RWPE1 (cell line): ENCODE measurements around the gene DPM1.

Experiments
- CTCF ChIA-PET: fragments of 350-600 bp; sonication (Branson Sonifier 250); formaldehyde crosslinking; extraction: SDS; loops from one replicate; lab custom pipeline; 2021; lab: Yijun Ruan, JAX
- POLR2A ChIA-PET: fragments of 400-600 bp; formaldehyde crosslinking; extraction: SDS; loops from one replicate; lab custom pipeline; 2020; ENCODE audit warnings: antibody characterized with exemption; ENCODE audit not compliant: low non-redundant PET; lab: Yijun Ruan, JAX
- DNase-seq: peaks from one replicate; pipeline ENCODE4 v3.0.0; 2012; ENCODE audit warnings: low spot score
- H3K27ac ChIP-seq: fragments of 450-650 bp; 2 replicates; pipeline ENCODE4 v1.5.1; 2017
- TF ChIP-seq, protein P1 (sequence below): fragments of 450-650 bp; conservative IDR thresholded peaks from 2 replicates; pipeline ENCODE4 v1.5.1; 2017; ENCODE audit warnings: low read depth, mild to moderate bottlenecking

Gene DPM1

DNA sequence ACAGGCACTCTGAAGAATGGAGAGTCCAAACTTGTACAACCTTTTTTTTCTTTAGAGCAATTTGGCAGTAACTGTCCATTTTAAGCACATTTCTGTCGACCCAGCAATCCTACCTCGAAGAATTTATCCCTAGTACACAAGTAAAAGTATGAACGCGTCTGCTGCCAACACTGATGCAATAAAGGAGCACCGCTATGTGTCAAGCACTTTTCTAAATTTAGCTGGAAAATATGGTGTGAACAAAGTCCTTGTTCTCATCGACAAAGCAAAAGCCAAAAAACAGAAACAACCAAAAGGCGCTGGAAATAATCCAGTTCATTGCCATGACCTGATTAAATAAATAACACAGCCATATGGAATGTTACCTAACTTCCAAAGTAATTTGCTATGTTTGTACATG is 1.1 kb downstream of the DPM1 start:
- no peak overlapping the region for H3K27ac ChIP-seq
- POLR2A ChIA-PET, result no interaction called here

GRCh38 chr20:50953821-50954220 is 4.5 kb downstream of the DPM1 start:
- ChIA-PET CTCF (no interaction called here), POLR2A (no interaction called here)
- H3K27ac ChIP-seq, result no peak overlapping the region
- DNase-seq, result no peak
- TF ChIP-seq, protein P1, sequence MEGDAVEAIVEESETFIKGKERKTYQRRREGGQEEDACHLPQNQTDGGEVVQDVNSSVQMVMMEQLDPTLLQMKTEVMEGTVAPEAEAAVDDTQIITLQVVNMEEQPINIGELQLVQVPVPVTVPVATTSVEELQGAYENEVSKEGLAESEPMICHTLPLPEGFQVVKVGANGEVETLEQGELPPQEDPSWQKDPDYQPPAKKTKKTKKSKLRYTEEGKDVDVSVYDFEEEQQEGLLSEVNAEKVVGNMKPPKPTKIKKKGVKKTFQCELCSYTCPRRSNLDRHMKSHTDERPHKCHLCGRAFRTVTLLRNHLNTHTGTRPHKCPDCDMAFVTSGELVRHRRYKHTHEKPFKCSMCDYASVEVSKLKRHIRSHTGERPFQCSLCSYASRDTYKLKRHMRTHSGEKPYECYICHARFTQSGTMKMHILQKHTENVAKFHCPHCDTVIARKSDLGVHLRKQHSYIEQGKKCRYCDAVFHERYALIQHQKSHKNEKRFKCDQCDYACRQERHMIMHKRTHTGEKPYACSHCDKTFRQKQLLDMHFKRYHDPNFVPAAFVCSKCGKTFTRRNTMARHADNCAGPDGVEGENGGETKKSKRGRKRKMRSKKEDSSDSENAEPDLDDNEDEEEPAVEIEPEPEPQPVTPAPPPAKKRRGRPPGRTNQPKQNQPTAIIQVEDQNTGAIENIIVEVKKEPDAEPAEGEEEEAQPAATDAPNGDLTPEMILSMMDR, result no peak

More for the DNA sequence above, 1.1 kb downstream of the DPM1 start:
- CTCF ChIA-PET, result interaction anchor here (0.7 to 2.7 kb wide), 4 partner anchors 15 to 638 kb away, joined by 3 to 11 read pairs (median 5); no protein-coding TSS in a partner anchor
- TF ChIP-seq, protein P1, result no peak
- DNase-seq, result no peak

DNA sequence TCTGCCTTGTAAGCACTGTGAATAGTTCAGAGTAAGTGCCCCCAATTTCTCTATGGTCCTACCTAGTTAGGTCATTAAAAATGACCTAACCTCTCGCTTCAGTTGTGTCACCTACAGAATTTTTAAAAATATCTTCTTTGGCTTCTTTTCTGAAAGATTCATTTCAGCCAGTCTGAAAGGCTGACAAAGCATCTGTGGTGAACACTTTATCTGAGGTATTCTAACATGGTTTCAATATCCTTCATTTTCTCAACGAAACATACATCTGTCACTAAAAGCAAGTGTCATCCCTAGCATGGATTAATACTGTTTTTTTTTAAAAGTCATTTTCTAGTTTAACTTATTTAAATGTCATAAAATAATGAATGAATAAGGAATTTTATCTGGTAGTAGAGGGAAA is 5.1 kb downstream of the DPM1 start:
- TF ChIP-seq, protein P1, result no peak
- ChIA-PET CTCF (no interaction called here), POLR2A (no interaction called here)
- no peak for DNase-seq
- H3K27ac ChIP-seq, result no peak overlapping the region

DNA sequence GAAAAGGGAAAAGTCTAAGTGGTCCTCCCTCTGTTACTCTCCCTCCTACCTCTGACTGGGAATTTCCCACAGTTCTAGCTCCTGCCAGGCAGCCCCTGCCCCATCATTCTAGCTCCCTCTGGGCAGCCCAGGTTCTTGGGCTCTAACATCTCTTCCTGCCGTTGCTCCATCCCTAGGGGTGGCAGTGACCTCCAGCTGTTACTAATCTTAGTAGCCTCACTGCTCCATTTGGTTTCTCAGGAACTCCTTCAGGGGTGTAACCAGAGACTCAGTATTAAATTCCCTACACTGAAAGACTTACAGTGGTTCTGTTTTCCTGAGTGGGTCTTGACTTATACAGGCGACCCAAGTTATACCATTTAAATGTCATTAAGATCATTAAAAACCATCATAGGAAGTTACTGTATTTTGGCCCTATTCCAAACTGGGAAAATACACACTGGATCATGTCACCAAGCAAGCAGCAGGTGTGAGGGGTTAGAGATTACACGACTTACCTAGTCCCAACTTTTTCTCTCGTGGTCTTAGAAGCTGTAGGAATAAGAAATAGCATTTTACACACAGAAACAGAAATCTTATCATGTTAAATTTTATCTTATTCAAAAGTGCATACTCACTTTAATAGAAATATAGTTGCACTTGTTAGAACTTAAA is 10.1 kb downstream of the DPM1 start:
- no peak overlapping the region for H3K27ac ChIP-seq
- ChIA-PET POLR2A (interaction anchor here (0.6 kb wide), 1 partner anchor 157 kb away, joined by 3 read pairs; no protein-coding TSS in a partner anchor), CTCF (interaction anchor here (0.6 to 1.8 kb wide), 5 partner anchors 11 to 260 kb away, joined by 3 to 8 read pairs (median 4); partner anchors contain the start of gene ADNP)
- DNase-seq, result no peak
- TF ChIP-seq, protein P1, result no peak

GRCh38 chr20:50943069-50943468 is 15.3 kb downstream of the DPM1 start:
- DNase-seq, result no peak
- peak overlapping the region; percentile 5 for H3K27ac ChIP-seq
- TF ChIP-seq, protein P1, result no peak
- ChIA-PET POLR2A (no interaction called here), CTCF (interaction anchor here (1.1 kb wide), 1 partner anchor 12 kb away, joined by 5 read pairs; the partner anchor contains the start of gene ADNP)

DNA sequence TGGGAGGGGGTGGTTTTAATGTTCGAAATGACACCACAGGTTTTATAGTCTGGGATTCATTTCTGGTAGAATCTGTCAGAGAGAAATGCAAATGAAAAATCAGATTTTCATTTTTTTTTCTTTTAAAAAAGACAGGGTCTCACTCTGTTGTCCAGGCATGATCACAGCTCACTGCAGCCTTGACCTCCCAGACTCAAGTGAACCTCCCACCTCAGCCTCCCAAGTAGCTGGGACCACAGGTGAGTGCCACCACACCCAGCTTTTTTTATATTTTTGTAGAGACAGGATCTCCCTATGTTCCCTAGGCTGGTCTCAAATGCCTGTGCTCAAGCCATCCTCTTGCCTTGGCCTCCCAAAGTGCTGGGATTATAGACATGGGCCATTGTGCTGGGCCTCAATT is 24.7 kb downstream of the DPM1 start:
- ChIA-PET POLR2A (no interaction called here), CTCF (interaction anchor here (0.6 to 1.7 kb wide), 3 partner anchors 12 to 139 kb away, joined by 3 to 12 read pairs (median 4); partner anchors contain the start of gene BCAS4)
- TF ChIP-seq, protein P1, result no peak
- DNase-seq, result no peak
- peak overlapping the region; percentile 30 for H3K27ac ChIP-seq
